GM23248 (cell line): ENCODE results near the gene PREX1.

Experiments used
- EZH2 ChIP-seq: fragments of 200-600 bp; sonication (generic); IDR thresholded peaks from 2 replicates; pipeline ENCODE4 v1.6.1; 2018; ENCODE audit warnings: antibody characterized with exemption, mild to moderate bottlenecking; ENCODE audit not compliant: insufficient read depth, poor library complexity, severe bottlenecking
- EZH2phosphoT487 ChIP-seq: fragments of 200-600 bp; sonication (generic); IDR thresholded peaks from 2 replicates; pipeline ENCODE4 v1.6.1; 2018; ENCODE audit warnings: antibody characterized with exemption, moderate library complexity, mild to moderate bottlenecking, low read depth; ENCODE audit not compliant: insufficient read depth

DNA sequence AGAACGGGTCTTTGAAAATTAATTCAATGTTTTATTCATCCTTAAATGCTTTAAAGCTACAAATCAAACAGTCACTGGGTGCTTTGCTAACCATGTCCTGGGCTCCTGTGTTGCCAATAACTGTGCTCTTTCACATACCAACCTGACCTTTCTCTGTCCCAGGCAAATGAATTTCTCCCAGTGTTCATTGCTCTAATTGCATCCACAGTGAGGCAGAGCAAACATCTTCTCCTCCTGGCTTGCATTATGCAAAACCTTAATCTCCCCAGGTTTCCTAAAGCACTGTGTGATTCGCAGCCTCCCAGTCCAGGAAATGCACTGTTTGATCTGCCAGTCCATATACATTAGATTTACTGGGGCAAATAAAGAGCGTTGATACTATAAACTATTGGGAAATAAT is 219.0 kb downstream of the PREX1 start:
- TF ChIP-seq EZH2: no peak
- TF ChIP-seq EZH2phosphoT487: no peak
